Caki2 (cell line): ENCODE data around the gene AP2A2. TPM values are rescaled to one million over a fixed set of nuclear protein-coding genes. Genes with fewer than 3 reads are reported as not detected.

Source experiments
- DNase-seq: peaks from one replicate; pipeline ENCODE4 v3.0.0-alpha.2; 2015; ENCODE audit warnings: low read depth
- in situ Hi-C: cut with HindIII; loops from 2 replicates; pipeline ENCODE4 v1.10.0; 2016; ENCODE audit warnings: low sequenced_read_pairs, low pct_unique_long_range_greater_than_20kb, mixed read lengths
- total RNA-seq: library from RNA; depleted of rRNA; stranded (reverse); fragments of >200 nt; shearing (Covaris generic); gene quantifications from 2 replicates; pipeline ENCODE4 v1.2.3, GENCODE V29; 2014; ENCODE audit warnings: low replicate concordance

The AP2A2 gene
- total RNA-seq, 1 experiment from 2014 or later = 49.4 TPM

DNA sequence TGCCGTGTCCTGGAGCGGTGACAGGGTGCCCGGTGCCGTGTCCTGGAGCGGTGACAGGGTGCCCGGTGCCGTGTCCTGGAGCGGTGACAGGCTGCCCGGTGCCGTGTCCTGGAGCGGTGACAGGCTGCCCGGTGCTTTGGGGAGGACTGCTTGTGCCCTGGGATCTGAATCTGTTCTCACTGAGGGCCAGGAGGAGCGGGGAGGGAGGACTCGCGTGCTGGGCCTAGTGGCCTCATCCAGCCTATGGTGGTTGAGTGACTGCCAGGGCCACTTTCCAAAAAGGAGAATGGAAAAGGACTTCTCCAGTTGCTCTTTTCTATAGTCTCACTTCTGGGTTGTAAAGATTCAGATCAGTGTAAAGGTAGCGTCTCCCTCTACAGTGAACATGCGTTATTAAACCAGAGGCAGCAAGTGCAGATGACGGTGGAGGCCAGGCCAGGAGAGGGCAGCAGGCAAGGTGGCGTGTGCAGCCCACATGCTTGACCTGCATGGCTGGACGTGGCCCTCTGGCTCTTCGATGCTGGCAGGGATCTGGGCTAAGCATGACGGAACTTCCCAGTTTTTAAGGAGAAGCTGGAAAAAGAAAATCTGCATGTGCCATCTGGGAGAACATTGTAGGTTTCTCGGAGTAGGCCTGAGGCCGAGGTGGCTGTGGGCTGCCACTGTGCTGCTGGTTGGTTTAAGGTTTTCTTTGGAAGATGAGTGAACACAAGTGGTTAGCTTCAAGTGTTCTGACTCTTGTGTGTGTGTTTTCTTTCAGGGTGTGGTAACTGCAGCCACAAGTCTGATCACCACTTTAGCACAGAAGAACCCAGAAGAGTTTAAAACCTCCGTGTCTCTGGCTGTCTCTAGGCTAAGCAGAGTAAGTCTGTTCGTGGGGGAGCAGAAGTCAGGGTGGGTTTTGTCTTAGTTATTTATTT, 55.0 kb downstream of the AP2A2 start:
- in situ Hi-C loops = no loop called here
- DNase-seq = peak; percentile 18

DNA sequence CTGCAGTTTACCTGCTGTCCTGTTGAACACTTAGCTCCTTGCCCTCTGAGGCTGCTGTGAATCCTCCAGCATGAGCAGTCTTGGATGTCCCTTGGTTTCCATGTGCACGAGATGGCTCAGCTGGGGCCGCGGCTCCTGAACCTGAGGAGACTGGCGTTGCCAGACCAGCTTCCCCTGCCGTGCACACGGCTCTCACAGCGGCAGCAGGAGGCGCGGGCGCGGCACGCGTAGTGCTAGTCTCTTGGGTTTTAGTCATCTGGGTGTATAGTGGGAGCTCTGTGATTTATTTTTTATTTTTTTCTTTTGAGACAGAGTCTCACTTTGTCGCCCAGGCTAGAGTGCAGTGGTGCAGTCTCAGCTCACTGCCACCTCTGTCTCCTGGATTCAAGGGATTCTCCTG, 56.1 kb downstream of the AP2A2 start:
- DNase-seq = no peak
- in situ Hi-C loops = no loop called here

DNA sequence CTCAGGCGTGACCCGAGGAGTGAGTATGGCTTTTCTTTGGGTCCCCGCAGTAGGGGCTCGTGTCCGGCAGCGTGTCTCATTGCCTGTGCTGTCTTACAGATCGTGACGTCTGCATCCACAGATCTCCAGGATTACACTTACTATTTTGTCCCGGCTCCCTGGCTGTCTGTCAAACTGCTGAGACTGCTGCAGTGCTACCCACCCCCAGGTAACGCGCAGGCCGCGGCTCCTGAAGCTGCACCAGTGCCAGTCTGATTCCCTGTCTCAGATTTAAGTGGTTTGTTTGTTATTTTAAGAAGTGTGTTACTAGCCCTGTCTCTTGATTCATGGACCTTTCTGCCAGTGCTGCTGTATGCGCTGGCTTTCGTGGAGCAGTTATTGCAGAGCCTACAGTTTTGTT, 58.9 kb downstream of the AP2A2 start:
- in situ Hi-C loops = no loop called here
- no peak for DNase-seq

DNA sequence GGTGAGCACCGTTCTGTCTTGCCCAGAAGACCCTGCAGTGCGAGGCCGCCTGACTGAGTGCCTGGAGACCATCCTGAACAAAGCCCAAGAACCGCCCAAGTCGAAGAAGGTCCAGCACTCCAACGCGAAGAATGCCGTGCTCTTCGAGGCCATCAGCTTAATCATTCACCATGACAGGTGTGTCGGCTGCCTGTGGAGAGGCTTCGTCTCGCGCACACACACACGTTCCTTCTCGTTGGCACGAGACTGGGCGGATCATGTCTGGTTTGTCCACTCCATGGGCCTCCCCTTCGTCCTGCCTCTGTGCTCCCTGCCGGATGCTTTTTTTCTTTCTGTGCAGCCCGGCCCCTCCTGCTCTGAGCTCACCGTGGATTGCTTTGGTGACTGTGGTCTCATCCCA, 59.7 kb downstream of the AP2A2 start:
- in situ Hi-C loops = no loop called here

DNA sequence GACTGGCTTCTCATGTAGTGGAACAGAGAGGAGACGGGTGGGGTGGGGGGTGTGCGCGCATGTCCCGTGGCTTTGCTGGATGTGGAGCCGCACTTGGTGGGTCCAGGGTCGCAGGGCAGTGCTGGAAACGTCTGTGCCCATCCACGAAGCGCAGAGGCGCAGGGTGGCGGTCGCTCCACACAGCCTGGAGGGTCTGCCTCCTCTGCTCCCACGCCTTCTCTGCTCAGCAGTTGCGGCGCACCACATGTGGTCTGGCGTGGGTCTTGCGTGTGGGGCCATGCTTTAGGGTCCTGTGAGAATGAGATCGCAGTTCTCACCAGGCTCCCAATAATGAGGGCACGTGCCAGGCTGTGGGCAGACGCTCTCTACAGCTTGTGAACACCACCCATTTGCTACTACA, 60.2 kb downstream of the AP2A2 start:
- DNase-seq = no peak
- in situ Hi-C loops = no loop called here

More for the DNA sequence above, 59.7 kb downstream of the AP2A2 start:
- DNase-seq = no peak

DNA sequence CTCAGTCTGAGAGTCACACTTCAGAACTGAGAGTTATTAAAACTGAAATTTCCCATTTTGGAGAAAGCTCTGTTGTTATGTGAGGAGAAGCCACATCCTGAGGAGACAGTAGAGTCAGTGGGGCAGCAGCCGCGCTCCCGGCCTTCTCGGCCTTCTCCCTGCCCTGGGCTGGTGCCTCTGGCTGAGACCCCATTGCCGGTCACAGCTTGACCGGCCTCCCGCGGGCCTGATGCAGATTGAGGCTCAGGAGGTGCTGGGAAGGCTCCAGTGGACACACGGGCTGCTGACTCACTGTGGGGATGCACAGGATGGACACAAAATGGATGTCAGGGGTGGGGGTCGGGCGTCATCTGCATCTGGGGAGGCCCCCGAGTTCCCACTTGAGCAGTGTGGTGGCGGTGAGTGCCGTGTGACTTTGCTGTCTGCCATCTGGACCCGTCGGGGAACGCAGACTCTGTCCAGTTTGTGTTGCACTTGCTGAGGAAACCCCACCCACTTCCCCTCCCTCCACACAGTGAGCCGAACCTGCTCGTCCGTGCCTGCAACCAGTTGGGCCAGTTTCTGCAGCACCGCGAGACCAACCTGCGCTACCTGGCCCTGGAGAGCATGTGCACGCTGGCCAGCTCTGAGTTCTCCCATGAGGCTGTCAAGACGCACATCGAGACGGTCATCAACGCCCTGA, 60.7 kb downstream of the AP2A2 start:
- in situ Hi-C loops = no loop called here
- DNase-seq = no peak

DNA sequence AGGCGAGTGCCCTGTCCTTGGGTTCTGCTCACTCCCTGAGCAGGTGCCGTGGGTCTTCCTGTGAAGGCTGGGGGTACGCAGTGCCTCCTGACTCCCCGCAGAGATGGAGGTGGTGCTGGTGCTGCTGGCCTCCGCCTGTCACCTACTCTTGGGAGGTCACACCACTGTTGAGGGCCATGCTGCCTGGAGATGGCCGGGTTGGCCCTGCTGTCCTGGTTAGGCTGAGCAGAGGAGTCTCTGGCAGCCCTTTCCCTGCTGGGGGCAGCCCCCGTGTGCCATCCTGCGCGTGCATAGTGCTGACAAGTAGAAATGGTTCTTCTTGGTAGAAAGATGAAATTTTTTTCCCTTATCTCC, 61.3 kb downstream of the AP2A2 start:
- in situ Hi-C loops = no loop called here
- DNase-seq = no peak

DNA sequence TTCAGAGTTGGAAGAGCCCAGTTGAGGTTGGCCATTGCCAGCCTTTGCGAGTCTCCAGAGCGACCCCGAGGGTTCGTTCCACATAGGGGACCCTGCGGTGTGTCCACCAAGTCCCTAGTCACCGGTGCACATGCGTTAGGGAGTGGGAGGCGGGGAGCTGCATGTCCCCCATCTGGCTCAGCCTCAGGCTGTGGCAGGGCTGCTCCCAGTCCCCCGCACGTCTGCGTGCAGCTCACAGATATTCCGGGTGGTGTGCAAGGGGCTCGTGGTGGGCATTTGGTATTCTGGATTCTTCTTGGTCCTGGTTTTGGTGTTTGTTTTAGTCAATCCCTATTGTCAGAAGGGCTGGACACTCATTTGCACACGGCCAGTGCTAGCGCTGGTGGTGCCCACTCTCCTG, 62.0 kb downstream of the AP2A2 start:
- in situ Hi-C loops = no loop called here
- no peak for DNase-seq

DNA sequence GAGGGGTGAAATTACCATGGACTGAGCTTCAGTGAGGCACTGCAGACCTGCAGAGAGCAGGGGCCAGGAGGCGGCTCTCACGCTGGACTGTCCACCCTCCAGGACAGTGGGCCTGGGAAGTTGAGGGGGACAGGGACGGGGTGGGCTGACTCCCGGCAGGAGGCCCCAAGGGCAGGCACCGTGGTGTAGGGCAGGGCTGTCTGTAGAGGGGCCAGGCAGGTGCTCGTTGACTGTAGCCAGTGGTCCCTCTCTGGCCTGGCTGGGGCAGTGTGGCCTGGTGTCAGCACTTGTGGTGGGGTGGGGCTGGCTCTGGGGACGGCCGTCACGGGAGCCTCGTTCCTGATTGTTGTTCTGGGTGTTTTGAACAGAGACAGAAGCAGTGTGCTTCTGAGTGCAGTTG, 64.4 kb downstream of the AP2A2 start:
- in situ Hi-C loops = no loop called here
- no peak for DNase-seq

DNA sequence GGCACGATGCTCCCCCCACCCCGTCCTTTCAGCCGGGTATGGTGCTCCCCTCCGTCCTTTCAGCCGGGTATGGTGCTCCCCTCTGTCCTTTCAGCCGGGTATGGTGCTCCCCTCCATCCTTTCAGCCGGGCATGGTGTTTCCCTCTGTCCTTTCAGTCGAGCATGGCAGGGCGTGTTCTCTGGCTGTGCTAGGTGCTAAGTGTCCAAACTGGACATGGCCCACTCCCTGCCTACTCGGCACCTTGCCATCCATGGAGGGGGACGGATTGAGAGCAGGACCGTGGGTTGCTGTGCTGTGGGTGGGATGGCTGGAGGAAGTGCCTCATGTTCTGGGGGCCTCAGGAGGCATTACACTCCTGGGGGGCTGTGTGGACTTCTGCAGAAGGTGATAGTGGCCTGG, 65.4 kb downstream of the AP2A2 start:
- in situ Hi-C loops = no loop called here
- DNase-seq = no peak

DNA sequence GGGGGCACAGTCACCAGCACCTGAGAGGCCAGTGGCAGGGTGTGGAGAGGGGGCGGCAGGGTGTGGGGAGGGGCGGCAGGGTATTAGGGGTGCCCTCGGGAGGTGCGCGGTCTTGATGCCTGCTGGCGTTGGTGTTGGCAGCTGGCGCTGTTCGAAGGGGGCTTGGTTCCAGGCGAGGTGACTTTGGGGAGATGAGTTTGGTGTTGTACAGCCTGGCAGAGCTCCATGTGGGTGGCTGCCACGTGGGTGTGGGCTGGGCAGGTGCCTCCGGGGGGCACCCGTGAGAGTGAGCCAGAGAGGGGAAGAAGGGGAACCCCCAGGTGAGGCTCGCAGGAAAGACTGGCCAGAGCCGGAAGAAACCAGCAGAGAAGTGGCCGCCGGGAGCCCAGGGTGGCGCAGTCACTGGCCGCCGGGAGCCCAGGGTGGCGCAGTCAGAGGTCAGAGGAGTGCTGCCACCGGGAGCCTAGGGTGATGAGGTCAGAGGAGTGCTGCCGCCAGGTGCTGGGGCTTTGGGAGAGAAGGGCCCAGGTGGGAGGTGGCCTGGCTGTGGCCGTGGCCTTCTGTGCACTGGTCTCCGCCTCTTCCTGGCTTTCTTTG, 66.1 kb downstream of the AP2A2 start:
- DNase-seq = no peak
- in situ Hi-C loops = no loop called here

DNA sequence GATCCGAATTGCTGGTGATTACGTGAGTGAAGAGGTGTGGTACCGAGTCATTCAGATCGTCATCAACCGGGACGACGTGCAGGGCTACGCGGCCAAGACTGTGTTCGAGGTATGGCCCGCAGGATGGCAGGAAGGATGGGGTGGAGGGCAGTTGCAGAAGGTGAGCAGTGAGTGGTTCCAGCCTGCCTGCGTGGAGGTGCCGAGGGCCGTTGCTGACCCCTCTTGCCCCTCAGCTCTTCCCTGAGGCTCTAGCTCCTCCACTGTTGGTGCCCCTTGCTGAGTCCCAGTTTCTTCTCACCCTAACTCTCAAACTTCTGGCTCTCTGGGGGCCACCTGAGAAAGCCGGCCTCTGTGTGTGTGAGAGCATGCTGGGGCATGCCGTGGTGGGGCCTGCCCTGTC, 66.9 kb downstream of the AP2A2 start:
- in situ Hi-C loops = no loop called here
- no peak for DNase-seq

DNA sequence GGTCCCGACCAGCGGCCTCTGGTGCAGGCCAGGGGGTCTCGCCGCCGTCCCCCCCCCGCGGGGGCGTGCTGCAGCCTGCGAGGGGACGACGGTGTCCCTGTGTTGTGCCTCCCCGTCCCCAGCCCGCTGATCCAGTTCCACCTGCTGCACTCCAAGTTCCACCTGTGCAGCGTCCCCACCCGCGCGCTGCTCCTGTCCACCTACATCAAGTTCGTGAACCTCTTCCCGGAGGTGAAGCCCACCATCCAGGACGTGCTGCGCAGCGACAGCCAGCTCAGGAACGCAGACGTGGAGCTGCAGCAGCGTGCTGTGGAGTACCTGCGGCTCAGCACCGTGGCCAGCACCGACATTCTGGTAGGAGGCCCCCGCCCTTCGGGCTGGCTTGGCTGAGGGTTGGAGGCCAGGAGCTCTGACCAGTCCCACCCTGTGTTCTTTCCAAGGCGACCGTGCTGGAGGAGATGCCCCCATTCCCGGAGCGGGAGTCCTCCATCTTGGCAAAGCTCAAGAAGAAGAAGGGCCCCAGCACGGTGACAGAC, 68.0 kb downstream of the AP2A2 start:
- in situ Hi-C loops = no loop called here
- DNase-seq = no peak

DNA sequence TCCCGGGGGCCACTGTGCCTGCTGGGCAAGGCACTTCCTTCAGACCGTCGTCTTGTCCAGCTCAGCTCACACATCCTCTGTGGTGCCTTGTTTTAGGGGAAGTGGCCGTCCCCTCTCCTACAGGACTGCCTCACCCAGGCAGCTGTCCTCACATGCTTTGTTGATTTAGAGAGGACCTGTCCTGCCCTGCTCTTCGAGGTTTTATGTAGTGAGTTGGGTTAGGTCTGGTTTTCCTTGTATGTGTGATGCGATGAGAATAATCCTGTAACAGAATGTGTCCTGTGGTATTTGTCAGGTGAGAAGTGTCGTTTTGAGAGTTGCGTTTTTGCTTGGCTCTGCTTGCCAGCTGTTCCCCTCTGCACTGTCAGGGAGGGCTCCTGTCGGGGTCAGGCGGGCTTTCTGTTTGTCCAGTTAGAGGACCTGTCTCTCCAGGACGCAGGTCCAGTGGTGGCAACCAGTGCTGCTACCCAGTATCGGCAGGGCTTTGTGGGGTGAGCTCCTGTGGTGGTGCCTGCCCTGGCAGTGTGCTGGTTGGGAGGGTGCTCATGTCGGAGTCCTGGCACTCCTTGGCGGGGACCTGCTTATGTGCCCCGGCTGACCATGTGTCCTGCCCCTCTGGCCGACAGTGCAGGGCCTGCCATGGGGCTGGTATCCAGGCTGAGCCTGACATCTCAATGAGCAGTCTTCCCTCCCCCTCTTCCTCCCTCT, 69.5 kb downstream of the AP2A2 start:
- in situ Hi-C loops = no loop called here
- peak; percentile 18 for DNase-seq

DNA sequence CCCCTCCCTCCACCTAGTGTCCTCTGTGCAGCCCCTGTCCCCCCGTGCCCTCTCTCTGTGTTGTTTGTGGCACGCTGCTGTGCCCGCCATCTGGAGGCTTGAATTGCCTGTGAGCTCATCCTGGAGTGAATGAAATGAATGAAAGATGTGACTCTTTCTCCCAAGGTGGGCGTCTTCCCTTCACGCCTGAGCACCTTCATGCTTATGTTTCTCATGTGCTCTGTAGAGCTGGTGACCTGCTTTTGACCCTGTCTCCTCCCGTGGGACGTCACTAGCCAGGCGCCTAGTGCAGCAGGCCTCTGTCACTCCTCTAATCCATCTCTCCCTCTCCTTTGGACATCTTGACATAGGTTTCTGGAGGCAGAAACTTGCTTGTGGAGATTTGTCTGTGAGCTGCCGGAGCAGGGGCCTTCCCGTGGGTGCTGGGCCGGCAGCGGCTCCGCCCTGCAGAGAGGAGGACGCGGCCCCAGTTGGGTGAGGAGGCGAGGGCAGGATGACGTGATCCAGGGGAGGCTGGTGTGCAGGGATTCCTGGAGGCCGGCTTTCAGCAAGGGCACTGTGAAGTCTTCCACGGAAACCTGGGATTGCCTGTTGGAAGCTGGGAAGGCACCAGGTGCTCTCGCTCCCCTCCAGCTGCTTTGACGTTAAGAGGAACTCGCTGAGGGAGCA, 70.2 kb downstream of the AP2A2 start:
- DNase-seq = peak; percentile 99
- in situ Hi-C loops = no loop called here

DNA sequence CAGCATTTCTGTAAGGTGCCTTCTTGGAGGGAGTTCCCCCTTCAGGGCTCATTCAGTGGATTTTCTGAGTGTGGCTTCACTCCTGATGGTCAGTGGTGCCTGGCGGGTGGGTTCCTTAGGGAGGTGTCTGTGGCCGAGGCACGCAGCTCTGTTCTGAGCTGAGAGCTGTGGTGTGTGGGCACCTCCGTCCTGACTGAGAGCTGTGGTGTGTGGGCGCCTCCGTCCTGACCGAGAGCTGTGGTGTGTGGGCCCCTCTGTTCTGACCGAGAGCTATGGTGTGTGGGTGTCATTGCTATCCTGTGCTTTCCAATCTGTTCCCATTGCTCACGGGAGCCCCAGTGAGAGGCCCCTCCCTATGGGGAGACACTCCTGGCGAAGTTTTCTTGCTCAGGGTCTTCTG, 71.0 kb downstream of the AP2A2 start:
- DNase-seq = no peak
- in situ Hi-C loops = no loop called here

DNA sequence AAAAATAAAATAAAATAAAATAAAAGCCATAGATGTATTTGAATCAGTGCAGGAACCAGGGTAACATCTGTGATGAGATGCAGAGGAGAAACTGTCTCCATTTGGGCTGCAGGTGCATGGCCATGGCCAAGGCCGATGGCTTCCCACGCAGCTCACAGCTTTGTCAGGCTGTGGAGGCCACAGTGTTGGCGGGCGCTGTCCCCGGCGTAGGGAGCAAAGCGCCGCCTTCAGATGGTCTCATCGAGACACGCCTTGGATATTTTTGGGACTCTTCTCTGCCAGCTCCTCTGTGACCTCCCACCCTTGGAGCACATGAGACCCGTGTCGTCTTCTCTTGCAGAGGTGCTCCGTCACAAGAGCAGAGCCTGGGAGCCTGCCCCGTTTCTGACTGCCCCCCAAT, 72.2 kb downstream of the AP2A2 start:
- in situ Hi-C loops = no loop called here
- DNase-seq = no peak

DNA sequence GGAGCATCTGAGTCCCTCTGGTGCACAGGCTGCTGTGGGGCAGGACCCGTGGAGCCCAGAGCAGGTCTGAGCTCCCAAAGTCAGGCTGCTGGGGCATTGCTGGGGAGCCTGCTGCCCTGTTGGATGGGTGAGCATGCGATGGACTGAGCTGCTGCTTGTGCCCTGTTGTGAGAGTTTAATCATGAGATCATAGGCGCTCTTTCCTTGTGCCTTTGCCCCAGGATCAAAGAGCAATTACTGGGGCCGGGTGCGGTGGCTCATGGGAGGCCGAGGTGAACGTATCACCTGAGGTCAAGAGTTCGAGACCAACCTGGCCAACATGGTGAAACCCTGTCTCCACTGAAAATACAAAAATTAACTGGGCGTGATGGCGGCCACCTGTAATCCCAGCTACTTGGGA, 73.3 kb downstream of the AP2A2 start:
- in situ Hi-C loops = no loop called here
- DNase-seq = no peak
